ENCODE data around the gene EXOSC2. TPM values are rescaled to one million over a fixed set of nuclear protein-coding genes. Genes with fewer than 3 reads are reported as not detected.

Gene EXOSC2
- total and polyA plus RNA-seq, 2 of the 13 experiments (the other 11 are each of a cell fraction or from before 2014, with no cell fraction given), result 27.5 to 63.8 TPM

GRCh38 chr9:130712564-130713285 lies 19.1 kb downstream of the EXOSC2 start (continued):
- peak; percentile 68; the same call in 1 of the 2 replicates for TF ChIP-seq CREBL2 (CRISPR knock-in tag; IDR thresholded peaks at IDR 0.05; ENCODE audit: borderline replicate concordance)
- TF ChIP-seq JUNB (CRISPR knock-in tag; IDR thresholded peaks at IDR 0.05; ENCODE audit: borderline replicate concordance), result no peak
- no peak for TF ChIP-seq ZNF17 (CRISPR knock-in tag; IDR thresholded peaks at IDR 0.05)
- no peak for TF ChIP-seq SRF (IDR thresholded peaks at IDR 0.05; ENCODE audit: low read depth, low read length)
- no peak for TF ChIP-seq ZNF251 (CRISPR knock-in tag; IDR thresholded peaks at IDR 0.05)
- TF ChIP-seq MLX (CRISPR knock-in tag; IDR thresholded peaks at IDR 0.05), result no peak
- 0 out of 2 replicates have a peak, but pooled peaks have one; percentile 62 for TF ChIP-seq ZNF367 (CRISPR knock-in tag; IDR thresholded peaks at IDR 0.05; ENCODE audit: borderline replicate concordance)
- TF ChIP-seq GRHL1 (CRISPR knock-in tag; conservative IDR thresholded peaks at IDR 0.05), result no peak
- no peak; the same call in 1 of the 2 replicates for TF ChIP-seq ZNF205 (CRISPR knock-in tag; IDR thresholded peaks at IDR 0.05)
- TF ChIP-seq ZBTB20 (CRISPR knock-in tag; IDR thresholded peaks at IDR 0.05; ENCODE audit: borderline replicate concordance, low read depth), result no peak
- TF ChIP-seq POLR2G (IDR thresholded peaks at IDR 0.05; ENCODE audit: low read depth, low read length), result peak; percentile 78
- TF ChIP-seq CHD2 (IDR thresholded peaks at IDR 0.05; ENCODE audit: low read depth, low read length), result no peak
- no peak for TF ChIP-seq ZNF672 (CRISPR knock-in tag; IDR thresholded peaks at IDR 0.05)
- TF ChIP-seq GLMP (CRISPR knock-in tag; IDR thresholded peaks at IDR 0.05; ENCODE audit: borderline replicate concordance), result no peak
- peak; percentile 20; the same call in 1 of the 2 replicates for TF ChIP-seq ZNF335 (CRISPR knock-in tag; IDR thresholded peaks at IDR 0.05)
- TF ChIP-seq STAT6 (CRISPR knock-in tag; IDR thresholded peaks at IDR 0.05; ENCODE audit: borderline replicate concordance), result no peak
- TF ChIP-seq GPN1 (CRISPR knock-in tag; IDR thresholded peaks at IDR 0.05; ENCODE audit: borderline replicate concordance), result no peak
- no peak; the same call in 1 of the 2 replicates for TF ChIP-seq PPARG (CRISPR knock-in tag; conservative IDR thresholded peaks at IDR 0.05)
- no peak; the same call in 1 of the 2 replicates for TF ChIP-seq ZNF710 (CRISPR knock-in tag; IDR thresholded peaks at IDR 0.05; ENCODE audit: borderline replicate concordance)
- TF ChIP-seq KDM1A (CRISPR knock-in tag; IDR thresholded peaks at IDR 0.05), result no peak
